ENCODE data around the gene MAP1LC3C. TPM values are rescaled to one million over a fixed set of nuclear protein-coding genes. Genes with fewer than 3 reads are reported as not detected.

Gene MAP1LC3C
- total RNA-seq, 1 experiment from 2014 or later = not detected

DNA sequence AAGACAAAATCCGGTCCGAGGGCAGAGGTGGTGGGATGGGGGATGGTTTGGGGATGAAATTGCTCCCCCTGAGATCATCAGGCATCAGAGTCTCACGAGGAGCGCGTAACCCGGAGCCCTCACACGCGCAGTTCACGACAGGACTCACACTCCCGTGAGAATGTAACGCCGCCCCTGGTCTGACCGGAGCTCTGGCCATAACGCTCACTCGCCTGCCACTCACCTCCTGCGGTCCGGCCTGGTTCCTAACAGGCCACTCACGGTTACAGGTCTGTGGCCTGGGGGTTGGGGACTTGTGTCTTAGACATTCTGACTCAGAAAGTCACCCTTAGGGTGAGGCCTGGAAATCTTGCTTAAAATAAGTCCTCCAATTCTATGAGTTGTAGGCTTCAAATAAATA is 19.8 kb downstream of the MAP1LC3C start:
- Histone ChIP-seq H3K36me3 (ENCODE audit: insufficient read depth, low read length, poor library complexity, severe bottlenecking) (no peaks in the 10 kb centered on the region), H3K27ac (ENCODE audit: low read depth, low read length, poor library complexity, severe bottlenecking) (no peak overlapping the region), H3K4me3 (ENCODE audit: low read depth, low read length, poor library complexity, severe bottlenecking) (no peak overlapping the region), H3K27me3 (replicated peaks; ENCODE audit: insufficient read depth, low read depth, low read length, poor library complexity) (no peaks in the 10 kb centered on the region), H3K4me1 (ENCODE audit: insufficient read depth, low read length, poor library complexity, severe bottlenecking) (no peaks in the 10 kb centered on the region), H3K9me3 (ENCODE audit: low read depth, low read length, poor library complexity, severe bottlenecking) (no peaks in the 10 kb centered on the region)
- no peak for TF ChIP-seq CTCF (conservative IDR thresholded peaks at IDR 0.05; ENCODE audit: low read depth, low read length)
- TF ChIP-seq EZH2 (IDR thresholded peaks at IDR 0.05; ENCODE audit: borderline replicate concordance, low read depth, low read length, poor library complexity, severe bottlenecking) = no peak
- DNase-seq (ENCODE audit: low spot score) = no peak
- intact Hi-C loops (cut with micrococcal nuclease; ENCODE audit: unreplicated experiment) = no loop called here
- no TSS peak for BruUV-seq (replicated peaks)
- POLR2A ChIA-PET (ENCODE audit: low non-redundant PET) = no interaction called here
- CTCF ChIA-PET = no interaction called here

DNA sequence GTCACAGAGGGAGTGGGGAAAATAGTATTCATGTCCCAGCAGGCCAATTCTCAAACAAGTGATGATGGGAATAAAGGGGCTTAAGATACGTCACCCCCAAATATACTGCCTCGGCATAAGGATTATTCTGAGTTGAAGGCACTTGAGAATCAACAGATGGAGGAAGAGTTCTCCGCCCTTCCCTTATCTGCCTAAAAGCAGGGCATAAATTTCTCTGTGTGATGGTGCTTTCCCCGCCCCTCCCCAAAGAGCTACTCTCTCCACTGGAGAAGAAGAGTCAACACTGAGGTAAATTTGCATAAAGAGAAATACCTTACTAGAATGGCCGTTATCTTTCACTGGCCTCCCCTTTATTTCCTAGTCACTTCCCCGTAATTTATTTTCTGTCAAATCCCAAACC is 22.7 kb downstream of the MAP1LC3C start:
- ChIA-PET POLR2A (ENCODE audit: low non-redundant PET) (no interaction called here), CTCF (no interaction called here)
- TF ChIP-seq CTCF (conservative IDR thresholded peaks at IDR 0.05; ENCODE audit: low read depth, low read length) = no peak
- no peak for TF ChIP-seq EZH2 (IDR thresholded peaks at IDR 0.05; ENCODE audit: borderline replicate concordance, low read depth, low read length, poor library complexity, severe bottlenecking)
- Histone ChIP-seq H3K4me3 (ENCODE audit: low read depth, low read length, poor library complexity, severe bottlenecking) (no peak overlapping the region), H3K27ac (ENCODE audit: low read depth, low read length, poor library complexity, severe bottlenecking) (no peak overlapping the region), H3K4me1 (ENCODE audit: insufficient read depth, low read length, poor library complexity, severe bottlenecking) (no peaks in the 10 kb centered on the region), H3K9me3 (ENCODE audit: low read depth, low read length, poor library complexity, severe bottlenecking) (no peaks in the 10 kb centered on the region), H3K36me3 (ENCODE audit: insufficient read depth, low read length, poor library complexity, severe bottlenecking) (no peaks in the 10 kb centered on the region), H3K27me3 (replicated peaks; ENCODE audit: insufficient read depth, low read depth, low read length, poor library complexity) (no peaks in the 10 kb centered on the region)
- intact Hi-C loops (cut with micrococcal nuclease; ENCODE audit: unreplicated experiment) = no loop called here
- no peak for DNase-seq (ENCODE audit: low spot score)
- BruUV-seq (replicated peaks) = no TSS peak

DNA sequence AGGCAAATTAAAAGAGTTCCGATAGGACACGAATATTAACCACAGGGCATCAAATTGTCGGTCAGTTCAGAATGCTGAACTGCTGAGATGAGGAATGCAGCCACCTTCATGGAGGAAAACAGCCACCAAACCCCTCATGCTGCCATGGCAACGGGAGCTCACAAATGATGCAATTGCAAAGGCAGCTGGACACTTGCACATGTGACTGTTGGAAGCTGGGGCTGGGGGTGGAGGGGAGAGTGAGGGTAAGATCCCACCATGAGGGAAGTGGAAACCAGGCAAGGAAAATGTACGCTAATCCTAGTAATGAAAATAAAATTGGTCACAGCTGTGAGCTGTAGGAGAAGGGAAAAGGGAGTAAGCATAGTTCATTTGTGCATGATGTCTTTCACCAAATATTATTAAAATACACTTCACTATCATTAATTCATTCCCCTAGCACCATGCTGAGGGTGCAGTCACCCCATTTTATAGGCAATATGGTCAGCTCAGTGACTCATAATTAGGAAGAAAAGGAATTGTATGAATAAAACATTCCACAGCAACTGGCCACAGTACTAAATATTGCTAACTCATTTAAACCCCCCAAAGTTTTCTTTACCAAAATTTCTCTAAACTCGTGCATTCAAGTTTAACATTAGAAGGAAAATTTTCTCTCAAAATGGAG is 26.1 kb downstream of the MAP1LC3C start:
- H3K27me3 ChIP-seq (replicated peaks; ENCODE audit: insufficient read depth, low read depth, low read length, poor library complexity) = no peaks in the 10 kb centered on the region
- DNase-seq (ENCODE audit: low spot score) = no peak
- H3K9me3 ChIP-seq (ENCODE audit: low read depth, low read length, poor library complexity, severe bottlenecking) = no peaks in the 10 kb centered on the region
- ChIA-PET POLR2A (ENCODE audit: low non-redundant PET) (no interaction called here), CTCF (no interaction called here)
- no peaks in the 10 kb centered on the region for H3K4me1 ChIP-seq (ENCODE audit: insufficient read depth, low read length, poor library complexity, severe bottlenecking)
- H3K27ac ChIP-seq (ENCODE audit: low read depth, low read length, poor library complexity, severe bottlenecking) = no peak overlapping the region
- no TSS peak for BruUV-seq (replicated peaks)
- no peak overlapping the region for H3K4me3 ChIP-seq (ENCODE audit: low read depth, low read length, poor library complexity, severe bottlenecking)
- intact Hi-C loops (cut with micrococcal nuclease; ENCODE audit: unreplicated experiment) = no loop called here
- no peaks in the 10 kb centered on the region for H3K36me3 ChIP-seq (ENCODE audit: insufficient read depth, low read length, poor library complexity, severe bottlenecking)
- no peak for TF ChIP-seq EZH2 (IDR thresholded peaks at IDR 0.05; ENCODE audit: borderline replicate concordance, low read depth, low read length, poor library complexity, severe bottlenecking)
- no peak for TF ChIP-seq CTCF (conservative IDR thresholded peaks at IDR 0.05; ENCODE audit: low read depth, low read length)

Data from A673 (cell line).